Astrocyte (in vitro differentiated cells and primary cell): ENCODE data around the gene ARID5B. TPM values are rescaled to one million over a fixed set of nuclear protein-coding genes. Genes with fewer than 3 reads are reported as not detected.

ENCODE experiments used
- DNase-seq: peaks from one replicate; pipeline ENCODE4 v3.0.0-alpha.2; 2010; ENCODE audit warnings: low read depth
- FAIRE-seq: peaks from 2 replicates; lab custom pipeline; 2011; peaks lifted over from hg19 to GRCh38; lab: Jason Lieb, UNC
- H2AFZ ChIP-seq: 2 replicates; pipeline ENCODE4 v1.6.0; 2012; ENCODE audit warnings: low read depth, low read length, inconsistent platforms
- H3K27ac ChIP-seq: 2 replicates; pipeline ENCODE4 v1.5.1; 2011; ENCODE audit warnings: low read depth, low read length, inconsistent platforms
- H3K27me3 ChIP-seq: 2 replicates; pipeline ENCODE4 v1.6.0; 2011; ENCODE audit warnings: low read length, inconsistent platforms; ENCODE audit not compliant: insufficient read depth
- H3K36me3 ChIP-seq: 2 replicates; pipeline ENCODE4 v1.5.1; 2011; ENCODE audit warnings: low read length, inconsistent platforms; ENCODE audit not compliant: insufficient read depth
- H3K4me1 ChIP-seq: 2 replicates; pipeline ENCODE4 v1.5.1; 2011; ENCODE audit warnings: low read length, inconsistent platforms; ENCODE audit not compliant: insufficient read depth
- H3K4me2 ChIP-seq: 2 replicates; pipeline ENCODE4 v1.6.0; 2012; ENCODE audit warnings: low read length, inconsistent platforms
- H3K4me3 ChIP-seq: 2 replicates; pipeline ENCODE4 v1.5.1; 2011; ENCODE audit warnings: low read depth, mild to moderate bottlenecking, low read length, inconsistent platforms; ENCODE audit not compliant: insufficient read depth
- H3K79me2 ChIP-seq: 2 replicates; pipeline ENCODE4 v1.6.0; 2012; ENCODE audit warnings: mild to moderate bottlenecking, low read length, inconsistent platforms; ENCODE audit not compliant: insufficient read depth
- H3K9ac ChIP-seq: 2 replicates; pipeline ENCODE4 v1.6.0; 2012; ENCODE audit warnings: mild to moderate bottlenecking, low read length, inconsistent platforms
- H3K9me3 ChIP-seq: 2 replicates; pipeline ENCODE4 v1.5.1; 2012; ENCODE audit warnings: low read depth, mild to moderate bottlenecking, low read length, inconsistent platforms; ENCODE audit not compliant: insufficient read depth
- H4K20me1 ChIP-seq: 2 replicates; pipeline ENCODE4 v1.6.0; 2012; ENCODE audit warnings: low read length, inconsistent platforms; ENCODE audit not compliant: insufficient read depth
- H3K27ac Mint-ChIP-seq: one replicate; pipeline ENCODE4 v1.8.0; 2021; ENCODE audit warnings: mild to moderate bottlenecking, mixed read lengths; ENCODE audit not compliant: unreplicated experiment
- H3K27me3 Mint-ChIP-seq: one replicate; pipeline ENCODE4 v1.8.0; 2021; ENCODE audit warnings: low read depth, mixed read lengths; ENCODE audit not compliant: unreplicated experiment
- H3K36me3 Mint-ChIP-seq: one replicate; pipeline ENCODE4 v1.8.0; 2021; ENCODE audit warnings: low read depth, mixed read lengths; ENCODE audit not compliant: unreplicated experiment
- H3K4me1 Mint-ChIP-seq: one replicate; pipeline ENCODE4 v1.8.0; 2021; ENCODE audit warnings: low read depth, mixed read lengths; ENCODE audit not compliant: unreplicated experiment
- H3K4me3 Mint-ChIP-seq: one replicate; pipeline ENCODE4 v1.8.0; 2021; ENCODE audit warnings: mild to moderate bottlenecking, moderate library complexity, mixed read lengths; ENCODE audit not compliant: unreplicated experiment
- H3K9me3 Mint-ChIP-seq: one replicate; pipeline ENCODE4 v1.8.0; 2021; ENCODE audit warnings: mild to moderate bottlenecking, mixed read lengths; ENCODE audit not compliant: unreplicated experiment
- CTCF ChIP-seq: IDR thresholded peaks from 2 replicates; pipeline ENCODE4 v1.5.1; 2011; ENCODE audit warnings: low read depth, mild to moderate bottlenecking, inconsistent platforms, low read length, moderate library complexity; ENCODE audit not compliant: insufficient read depth
- EZH2 ChIP-seq: IDR thresholded peaks from 2 replicates; pipeline ENCODE4 v1.6.1; 2012; ENCODE audit warnings: mild to moderate bottlenecking, low read length, inconsistent platforms; ENCODE audit not compliant: insufficient read depth
- total RNA-seq: library from RNA; stranded (reverse); gene quantifications from 2 replicates; pipeline ENCODE4 v1.2.1, GENCODE V29; 2021

The ARID5B gene
- total RNA-seq, 1 donor from 2014 or later = 66.0 TPM

DNA sequence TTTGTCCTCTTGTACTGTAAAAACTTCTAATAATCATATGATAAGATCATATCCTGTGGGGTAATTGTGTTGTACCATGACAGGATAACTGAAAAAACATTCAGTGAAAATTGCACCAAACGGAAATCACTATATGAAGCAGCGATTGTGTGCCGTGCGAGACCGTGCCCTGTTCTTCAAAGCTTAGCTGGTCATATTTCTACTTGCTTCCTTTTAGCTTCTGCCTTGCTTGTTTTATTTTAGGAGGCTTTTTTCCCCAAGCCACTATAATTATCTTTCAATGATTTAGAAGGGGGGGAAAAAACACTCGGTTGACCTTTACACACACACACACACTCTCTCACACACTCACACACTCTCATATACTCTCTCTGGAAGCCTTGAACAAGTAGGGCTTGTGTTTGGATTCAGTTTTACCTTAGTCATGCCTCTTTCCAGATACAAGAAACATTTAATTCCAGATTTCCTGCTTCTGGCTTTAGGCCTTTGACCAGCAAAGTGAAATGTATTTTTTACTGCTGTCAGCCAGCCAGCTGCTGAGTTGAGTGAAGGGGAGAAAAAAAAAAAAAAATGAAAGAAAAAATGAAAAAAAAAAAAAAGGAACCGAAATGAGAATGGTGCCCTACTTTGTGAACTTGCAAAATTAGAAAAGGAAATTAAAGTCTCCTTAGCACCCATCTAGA, 181.4 kb downstream of the ARID5B start:
- Mint-ChIP-seq H3K27me3 (no peaks in the 10 kb centered on the region), H3K36me3 (peaks cover 23% of the 10 kb centered on the region), H3K27ac (peak overlapping the region; percentile 51), H3K9me3 (no peaks in the 10 kb centered on the region), H3K4me1 (peaks cover 43% of the 10 kb centered on the region), H3K4me3 (no peak overlapping the region)
- Histone ChIP-seq H2AFZ (no peak overlapping the region), H3K36me3 (peaks cover 20% of the 10 kb centered on the region), H3K4me1 (peaks cover 34% of the 10 kb centered on the region), H4K20me1 (peaks cover 9% of the 10 kb centered on the region), H3K79me2 (peaks cover 74% of the 10 kb centered on the region), H3K9me3 (no peaks in the 10 kb centered on the region), H3K4me2 (peak overlapping the region; percentile 59), H3K4me3 (no peak overlapping the region), H3K27ac (peak overlapping the region; percentile 80), H3K27me3 (no peaks in the 10 kb centered on the region), H3K9ac (peak overlapping the region; percentile 62)
- FAIRE-seq (no peak), DNase-seq (peak; percentile 69)
- TF ChIP-seq EZH2 (no peak), CTCF (no peak)

- FAIRE-seq (no peak), DNase-seq (peak; percentile 66)
- peak overlapping the region; percentile 51 for H3K27ac Mint-ChIP-seq
- Histone ChIP-seq H3K9me3 (no peaks in the 10 kb centered on the region), H3K4me2 (peak overlapping the region; percentile 59), H3K9ac (peak overlapping the region; percentile 62), H3K4me3 (no peak overlapping the region), H2AFZ (no peak overlapping the region), H3K79me2 (peaks cover 74% of the 10 kb centered on the region), H3K36me3 (peaks cover 28% of the 10 kb centered on the region), H4K20me1 (peaks cover 13% of the 10 kb centered on the region), H3K27ac (peak overlapping the region; percentile 80), H3K27me3 (no peaks in the 10 kb centered on the region), H3K4me1 (peaks cover 34% of the 10 kb centered on the region)
- H3K9me3 Mint-ChIP-seq = no peaks in the 10 kb centered on the region
- TF ChIP-seq CTCF (no peak), EZH2 (no peak)
- H3K4me3 Mint-ChIP-seq = peak overlapping the region; percentile 27
- H3K4me1 Mint-ChIP-seq = peaks cover 46% of the 10 kb centered on the region
- no peaks in the 10 kb centered on the region for H3K27me3 Mint-ChIP-seq
- peaks cover 29% of the 10 kb centered on the region for H3K36me3 Mint-ChIP-seq
Observed at GRCh38 chr10:62083412-62084267, 182.1 kb downstream of the ARID5B start.
